ENCODE data around the gene LIPF. TPM values are rescaled to one million over a fixed set of nuclear protein-coding genes. Genes with fewer than 3 reads are reported as not detected.

Gene LIPF
- total RNA-seq, 1 donor: not detected

GRCh38 chr10:88620441-88620840, 43.8 kb upstream of the LIPF start:
- Histone ChIP-seq H3K9me3 (ENCODE audit: low read depth, low read length) (no peaks in the 10 kb centered on the region), H3K4me3 (ENCODE audit: insufficient read depth, low read length) (no peak overlapping the region), H3K36me3 (ENCODE audit: insufficient read depth, low read length) (no peaks in the 10 kb centered on the region), H3K27ac (ENCODE audit: low read depth, low read length) (no peak overlapping the region), H3K4me1 (ENCODE audit: insufficient read depth, low read length) (peaks cover 2% of the 10 kb centered on the region), H4K20me1 (ENCODE audit: insufficient read depth, low read length) (no peaks in the 10 kb centered on the region), H3K27me3 (ENCODE audit: insufficient read depth, low read length) (no peaks in the 10 kb centered on the region), H3K79me2 (ENCODE audit: insufficient read depth, low read length) (no peaks in the 10 kb centered on the region), H3K4me2 (ENCODE audit: insufficient read depth, low read length) (no peak overlapping the region), H2AFZ (ENCODE audit: low read length) (no peak overlapping the region)
- DNase-seq (ENCODE audit: insufficient read length, low spot score, missing footprints): no peak
- TF ChIP-seq CTCF (IDR thresholded peaks at IDR 0.05; ENCODE audit: extremely low read depth, low read depth, low read length): no peak

GRCh38 chr10:88623835-88624234, 40.4 kb upstream of the LIPF start:
- DNase-seq (ENCODE audit: insufficient read length, low spot score, missing footprints): no peak
- Histone ChIP-seq H3K27ac (ENCODE audit: low read depth, low read length) (no peak overlapping the region), H3K79me2 (ENCODE audit: insufficient read depth, low read length) (no peaks in the 10 kb centered on the region), H3K27me3 (ENCODE audit: insufficient read depth, low read length) (no peaks in the 10 kb centered on the region), H3K36me3 (ENCODE audit: insufficient read depth, low read length) (no peaks in the 10 kb centered on the region), H3K4me1 (ENCODE audit: insufficient read depth, low read length) (no peaks in the 10 kb centered on the region), H3K9me3 (ENCODE audit: low read depth, low read length) (no peaks in the 10 kb centered on the region), H3K4me2 (ENCODE audit: insufficient read depth, low read length) (no peak overlapping the region), H4K20me1 (ENCODE audit: insufficient read depth, low read length) (no peaks in the 10 kb centered on the region), H3K4me3 (ENCODE audit: insufficient read depth, low read length) (no peak overlapping the region), H2AFZ (ENCODE audit: low read length) (no peak overlapping the region)
- TF ChIP-seq CTCF (IDR thresholded peaks at IDR 0.05; ENCODE audit: extremely low read depth, low read depth, low read length): no peak

GRCh38 chr10:88624840-88625239, 39.4 kb upstream of the LIPF start:
- DNase-seq (ENCODE audit: insufficient read length, low spot score, missing footprints): no peak
- TF ChIP-seq CTCF (IDR thresholded peaks at IDR 0.05; ENCODE audit: extremely low read depth, low read depth, low read length): no peak
- H3K4me3 ChIP-seq (ENCODE audit: insufficient read depth, low read length): no peak overlapping the region
- no peak overlapping the region for H3K4me2 ChIP-seq (ENCODE audit: insufficient read depth, low read length)
- H3K9me3 ChIP-seq (ENCODE audit: low read depth, low read length): no peaks in the 10 kb centered on the region
- H3K36me3 ChIP-seq (ENCODE audit: insufficient read depth, low read length): no peaks in the 10 kb centered on the region
- H4K20me1 ChIP-seq (ENCODE audit: insufficient read depth, low read length): no peaks in the 10 kb centered on the region
- no peaks in the 10 kb centered on the region for H3K79me2 ChIP-seq (ENCODE audit: insufficient read depth, low read length)
- no peak overlapping the region for H2AFZ ChIP-seq (ENCODE audit: low read length)
- H3K4me1 ChIP-seq (ENCODE audit: insufficient read depth, low read length): no peaks in the 10 kb centered on the region
- H3K27ac ChIP-seq (ENCODE audit: low read depth, low read length): no peak overlapping the region
- H3K27me3 ChIP-seq (ENCODE audit: insufficient read depth, low read length): no peaks in the 10 kb centered on the region

- Histone ChIP-seq H3K4me3 (ENCODE audit: insufficient read depth, low read length) (no peak overlapping the region), H2AFZ (ENCODE audit: low read length) (no peak overlapping the region), H3K9me3 (ENCODE audit: low read depth, low read length) (no peaks in the 10 kb centered on the region), H4K20me1 (ENCODE audit: insufficient read depth, low read length) (no peaks in the 10 kb centered on the region), H3K27ac (ENCODE audit: low read depth, low read length) (no peak overlapping the region), H3K4me2 (ENCODE audit: insufficient read depth, low read length) (no peak overlapping the region), H3K27me3 (ENCODE audit: insufficient read depth, low read length) (no peaks in the 10 kb centered on the region), H3K4me1 (ENCODE audit: insufficient read depth, low read length) (peaks cover 13% of the 10 kb centered on the region), H3K79me2 (ENCODE audit: insufficient read depth, low read length) (no peaks in the 10 kb centered on the region), H3K36me3 (ENCODE audit: insufficient read depth, low read length) (no peaks in the 10 kb centered on the region)
- no peak for DNase-seq (ENCODE audit: insufficient read length, low spot score, missing footprints)
- no peak for TF ChIP-seq CTCF (IDR thresholded peaks at IDR 0.05; ENCODE audit: extremely low read depth, low read depth, low read length)
These were observed 24.1 kb upstream of the LIPF start for GRCh38 chr10:88640186-88640585.
